PC-3 (cell line): Measurements from ENCODE around the gene THY1.

Experiments
- EZH2 ChIP-seq: fragments of 300-600 bp; sonication (generic); IDR thresholded peaks from one replicate; pipeline ENCODE4 v1.6.1; 2017; ENCODE audit warnings: antibody characterized with exemption, mild to moderate bottlenecking, low read length; ENCODE audit not compliant: unreplicated experiment
- TF ChIP-seq, protein P1 (sequence below): fragments of 300-600 bp; sonication (generic); conservative IDR thresholded peaks from 2 replicates; pipeline ENCODE4 v1.5.1; 2017; ENCODE audit warnings: antibody characterized with exemption, low read depth, mild to moderate bottlenecking, low read length

DNA sequence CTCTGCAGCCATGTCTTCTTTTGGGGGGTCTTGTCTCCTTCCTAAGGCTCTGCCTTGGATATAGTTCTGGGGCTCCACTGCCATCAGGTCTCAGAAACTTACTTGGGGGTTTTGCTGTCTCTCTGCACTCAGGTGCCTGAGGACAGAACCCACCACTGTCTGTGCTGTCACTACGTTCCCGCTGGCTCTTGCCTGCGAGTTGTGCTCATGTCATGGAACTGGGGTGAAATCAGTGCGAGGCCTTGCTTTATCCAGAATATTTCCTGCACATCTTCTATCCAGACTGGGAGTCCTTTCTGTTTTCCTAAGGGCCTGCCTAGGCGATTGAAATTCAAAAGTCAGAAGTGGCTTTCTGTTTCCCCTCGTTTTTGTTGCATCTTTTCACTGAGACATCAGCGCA, 34.9 kb downstream of the THY1 start:
- TF ChIP-seq, protein P1, sequence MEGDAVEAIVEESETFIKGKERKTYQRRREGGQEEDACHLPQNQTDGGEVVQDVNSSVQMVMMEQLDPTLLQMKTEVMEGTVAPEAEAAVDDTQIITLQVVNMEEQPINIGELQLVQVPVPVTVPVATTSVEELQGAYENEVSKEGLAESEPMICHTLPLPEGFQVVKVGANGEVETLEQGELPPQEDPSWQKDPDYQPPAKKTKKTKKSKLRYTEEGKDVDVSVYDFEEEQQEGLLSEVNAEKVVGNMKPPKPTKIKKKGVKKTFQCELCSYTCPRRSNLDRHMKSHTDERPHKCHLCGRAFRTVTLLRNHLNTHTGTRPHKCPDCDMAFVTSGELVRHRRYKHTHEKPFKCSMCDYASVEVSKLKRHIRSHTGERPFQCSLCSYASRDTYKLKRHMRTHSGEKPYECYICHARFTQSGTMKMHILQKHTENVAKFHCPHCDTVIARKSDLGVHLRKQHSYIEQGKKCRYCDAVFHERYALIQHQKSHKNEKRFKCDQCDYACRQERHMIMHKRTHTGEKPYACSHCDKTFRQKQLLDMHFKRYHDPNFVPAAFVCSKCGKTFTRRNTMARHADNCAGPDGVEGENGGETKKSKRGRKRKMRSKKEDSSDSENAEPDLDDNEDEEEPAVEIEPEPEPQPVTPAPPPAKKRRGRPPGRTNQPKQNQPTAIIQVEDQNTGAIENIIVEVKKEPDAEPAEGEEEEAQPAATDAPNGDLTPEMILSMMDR: no peak
- no peak for TF ChIP-seq EZH2
